ENCODE results near the gene ANO9.

Gene ANO9

DNA sequence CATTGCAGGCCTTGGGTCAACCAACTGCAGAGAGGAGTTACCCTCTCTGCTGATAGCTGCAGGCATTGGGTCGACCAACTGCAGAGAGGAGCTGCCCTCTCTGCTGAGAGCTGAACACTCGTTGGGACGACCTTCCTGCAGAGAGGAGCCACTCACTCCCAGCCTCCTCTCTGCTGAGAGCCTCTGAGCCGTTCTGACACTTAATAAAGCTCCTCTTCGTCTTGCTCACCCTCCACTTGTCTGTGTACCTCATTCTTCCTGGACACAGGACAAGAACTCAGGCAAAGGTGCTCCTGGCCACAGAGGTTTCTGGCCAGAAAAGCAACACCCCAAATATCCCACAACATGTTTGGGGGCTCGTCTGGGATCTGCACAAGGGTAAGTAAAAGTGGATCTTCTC, 55.3 kb downstream of the ANO9 start:
- Histone ChIP-seq H3K4me3 (ENCODE audit: low read depth, low read length, poor library complexity, severe bottlenecking) (no peak overlapping the region), H3K36me3 (ENCODE audit: insufficient read depth, low read length) (no peaks in the 10 kb centered on the region), H3K27me3 (ENCODE audit: insufficient read depth, low read length) (peaks cover 5% of the 10 kb centered on the region; the same call in 1 of the 2 replicates), H3K27ac (ENCODE audit: low read depth, low read length, poor library complexity, severe bottlenecking) (no peak overlapping the region), H3K79me2 (ENCODE audit: insufficient read depth, low read length) (no peaks in the 10 kb centered on the region), H4K20me1 (ENCODE audit: insufficient read depth, low read length) (no peaks in the 10 kb centered on the region), H3K9me2 (ENCODE audit: low read depth, low read length) (no peaks in the 10 kb centered on the region), H3K9me3 (ENCODE audit: low read length) (peaks cover 4% of the 10 kb centered on the region; the same call in 1 of the 2 replicates), H3F3A (ENCODE audit: insufficient read depth, low read length) (no peaks in the 10 kb centered on the region), H2AFZ (ENCODE audit: low read length) (no peak overlapping the region), H3K4me2 (ENCODE audit: low read length) (no peak overlapping the region), H3K9ac (ENCODE audit: low read length) (no peak overlapping the region), H3K4me1 (ENCODE audit: insufficient read depth, low read length, severe bottlenecking) (no peaks in the 10 kb centered on the region)
- TF ChIP-seq EZH2 (IDR thresholded peaks at IDR 0.05; ENCODE audit: borderline replicate concordance, low read length): no peak
- TF ChIP-seq, protein P1, sequence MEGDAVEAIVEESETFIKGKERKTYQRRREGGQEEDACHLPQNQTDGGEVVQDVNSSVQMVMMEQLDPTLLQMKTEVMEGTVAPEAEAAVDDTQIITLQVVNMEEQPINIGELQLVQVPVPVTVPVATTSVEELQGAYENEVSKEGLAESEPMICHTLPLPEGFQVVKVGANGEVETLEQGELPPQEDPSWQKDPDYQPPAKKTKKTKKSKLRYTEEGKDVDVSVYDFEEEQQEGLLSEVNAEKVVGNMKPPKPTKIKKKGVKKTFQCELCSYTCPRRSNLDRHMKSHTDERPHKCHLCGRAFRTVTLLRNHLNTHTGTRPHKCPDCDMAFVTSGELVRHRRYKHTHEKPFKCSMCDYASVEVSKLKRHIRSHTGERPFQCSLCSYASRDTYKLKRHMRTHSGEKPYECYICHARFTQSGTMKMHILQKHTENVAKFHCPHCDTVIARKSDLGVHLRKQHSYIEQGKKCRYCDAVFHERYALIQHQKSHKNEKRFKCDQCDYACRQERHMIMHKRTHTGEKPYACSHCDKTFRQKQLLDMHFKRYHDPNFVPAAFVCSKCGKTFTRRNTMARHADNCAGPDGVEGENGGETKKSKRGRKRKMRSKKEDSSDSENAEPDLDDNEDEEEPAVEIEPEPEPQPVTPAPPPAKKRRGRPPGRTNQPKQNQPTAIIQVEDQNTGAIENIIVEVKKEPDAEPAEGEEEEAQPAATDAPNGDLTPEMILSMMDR (IDR thresholded peaks at IDR 0.05; ENCODE audit: low read length): no peak

DNA sequence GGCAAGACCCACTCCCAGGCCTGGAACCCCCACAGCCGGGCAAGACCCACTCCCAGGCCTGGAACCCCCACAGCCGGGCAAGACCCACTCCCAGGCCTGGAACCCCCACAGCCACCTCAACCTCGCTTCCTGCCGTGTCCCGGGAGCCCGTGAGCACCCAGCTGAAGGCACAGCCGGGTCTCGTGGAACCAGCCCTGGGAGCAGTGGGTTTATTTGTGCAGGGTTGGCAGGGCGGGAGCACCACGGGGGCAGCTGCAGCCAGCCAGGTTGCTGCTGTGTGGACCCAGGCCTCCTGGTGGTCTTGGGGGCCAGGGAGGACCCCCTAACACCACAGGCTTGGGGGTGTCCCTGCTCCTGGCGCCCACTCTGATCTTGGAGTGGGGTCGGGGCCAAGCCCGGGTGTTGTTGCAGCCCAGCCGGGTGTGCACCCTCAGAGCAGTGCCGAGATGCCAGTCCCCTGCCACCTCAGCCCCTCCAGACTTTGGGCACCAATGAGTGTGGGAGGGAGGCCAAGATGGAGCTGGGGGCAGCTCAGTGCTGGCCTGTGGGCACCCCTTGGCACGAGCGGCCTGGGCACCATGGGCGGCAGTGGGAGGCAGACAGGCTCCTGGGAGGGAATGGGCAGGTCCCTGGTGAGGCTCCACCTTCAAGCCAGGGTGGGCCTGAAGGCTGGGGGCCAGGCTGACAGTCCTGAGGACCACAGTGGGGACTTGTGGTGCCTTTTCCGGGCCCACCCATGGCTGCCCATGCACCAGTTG, 56.0 kb downstream of the ANO9 start:
- Histone ChIP-seq H3K4me3 (ENCODE audit: low read depth, low read length, poor library complexity, severe bottlenecking) (no peak overlapping the region), H4K20me1 (ENCODE audit: insufficient read depth, low read length) (no peaks in the 10 kb centered on the region), H3K27ac (ENCODE audit: low read depth, low read length, poor library complexity, severe bottlenecking) (no peak overlapping the region), H3K9me2 (ENCODE audit: low read depth, low read length) (no peaks in the 10 kb centered on the region), H3K4me1 (ENCODE audit: insufficient read depth, low read length, severe bottlenecking) (no peaks in the 10 kb centered on the region), H3F3A (ENCODE audit: insufficient read depth, low read length) (no peaks in the 10 kb centered on the region), H3K36me3 (ENCODE audit: insufficient read depth, low read length) (no peaks in the 10 kb centered on the region), H2AFZ (ENCODE audit: low read length) (no peak overlapping the region), H3K79me2 (ENCODE audit: insufficient read depth, low read length) (no peaks in the 10 kb centered on the region), H3K4me2 (ENCODE audit: low read length) (no peak overlapping the region), H3K9ac (ENCODE audit: low read length) (no peak overlapping the region), H3K27me3 (ENCODE audit: insufficient read depth, low read length) (peaks cover 5% of the 10 kb centered on the region; the same call in 1 of the 2 replicates), H3K9me3 (ENCODE audit: low read length) (peaks cover 4% of the 10 kb centered on the region; the same call in 1 of the 2 replicates)
- TF ChIP-seq, protein P1 (IDR thresholded peaks at IDR 0.05; ENCODE audit: low read length): no peak
- TF ChIP-seq EZH2 (IDR thresholded peaks at IDR 0.05; ENCODE audit: borderline replicate concordance, low read length): no peak

DNA sequence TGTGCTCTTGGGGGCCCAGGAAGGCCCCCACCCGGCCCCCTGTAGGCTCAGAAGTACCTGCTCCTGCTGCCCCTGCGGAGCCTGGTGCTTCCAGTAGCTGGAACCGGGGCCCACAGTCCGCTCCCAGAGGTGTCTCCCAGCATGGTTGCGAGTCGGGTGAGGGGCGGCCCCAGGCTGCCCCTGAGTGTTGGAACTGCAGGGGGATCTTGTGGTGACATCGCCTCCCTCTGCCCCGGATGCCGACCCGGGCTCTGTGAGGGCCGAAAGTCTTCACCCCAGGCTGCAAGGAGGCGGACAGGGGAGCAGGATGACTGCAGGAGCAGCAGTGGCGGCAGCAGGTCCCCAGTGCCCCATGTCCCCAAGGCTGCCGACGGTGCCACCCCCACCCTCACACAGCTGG, 57.3 kb downstream of the ANO9 start:
- no peaks in the 10 kb centered on the region for H3K36me3 ChIP-seq (ENCODE audit: insufficient read depth, low read length)
- H3K4me1 ChIP-seq (ENCODE audit: insufficient read depth, low read length, severe bottlenecking): no peaks in the 10 kb centered on the region
- TF ChIP-seq, protein P1 (IDR thresholded peaks at IDR 0.05; ENCODE audit: low read length): no peak
- no peak for TF ChIP-seq EZH2 (IDR thresholded peaks at IDR 0.05; ENCODE audit: borderline replicate concordance, low read length)
- H3K27me3 ChIP-seq (ENCODE audit: insufficient read depth, low read length): peaks cover 5% of the 10 kb centered on the region; the same call in 1 of the 2 replicates
- no peak overlapping the region for H3K4me2 ChIP-seq (ENCODE audit: low read length)
- H3K4me3 ChIP-seq (ENCODE audit: low read depth, low read length, poor library complexity, severe bottlenecking): no peak overlapping the region
- no peak overlapping the region for H3K27ac ChIP-seq (ENCODE audit: low read depth, low read length, poor library complexity, severe bottlenecking)
- no peak overlapping the region for H2AFZ ChIP-seq (ENCODE audit: low read length)
- H3K9me2 ChIP-seq (ENCODE audit: low read depth, low read length): no peaks in the 10 kb centered on the region
- H4K20me1 ChIP-seq (ENCODE audit: insufficient read depth, low read length): no peaks in the 10 kb centered on the region
- H3F3A ChIP-seq (ENCODE audit: insufficient read depth, low read length): no peaks in the 10 kb centered on the region
- H3K9me3 ChIP-seq (ENCODE audit: low read length): peaks cover 4% of the 10 kb centered on the region; the same call in 1 of the 2 replicates
- no peaks in the 10 kb centered on the region for H3K79me2 ChIP-seq (ENCODE audit: insufficient read depth, low read length)
- H3K9ac ChIP-seq (ENCODE audit: low read length): no peak overlapping the region

All from OCI-LY1 (cell line).